HG03025 (cell line): ENCODE results near the gene GLRA2.
A peak's percentile ranks its signal among the peaks of the same experiment; 100 is the strongest.
"Not testable (repeated sequence)": the region's sequence is repeated elsewhere in the genome, so short reads cannot be mapped to it uniquely, and the experiment has no call there.

Experiments
- ATAC-seq: cut with Tn5 transposase; IDR thresholded peaks from one replicate; pipeline ENCODE4 v1.9.1; 2021; ENCODE audit warnings: mild to moderate bottlenecking, moderate library complexity; ENCODE audit not compliant: unreplicated experiment, low FRiP score

GLRA2 gene

DNA sequence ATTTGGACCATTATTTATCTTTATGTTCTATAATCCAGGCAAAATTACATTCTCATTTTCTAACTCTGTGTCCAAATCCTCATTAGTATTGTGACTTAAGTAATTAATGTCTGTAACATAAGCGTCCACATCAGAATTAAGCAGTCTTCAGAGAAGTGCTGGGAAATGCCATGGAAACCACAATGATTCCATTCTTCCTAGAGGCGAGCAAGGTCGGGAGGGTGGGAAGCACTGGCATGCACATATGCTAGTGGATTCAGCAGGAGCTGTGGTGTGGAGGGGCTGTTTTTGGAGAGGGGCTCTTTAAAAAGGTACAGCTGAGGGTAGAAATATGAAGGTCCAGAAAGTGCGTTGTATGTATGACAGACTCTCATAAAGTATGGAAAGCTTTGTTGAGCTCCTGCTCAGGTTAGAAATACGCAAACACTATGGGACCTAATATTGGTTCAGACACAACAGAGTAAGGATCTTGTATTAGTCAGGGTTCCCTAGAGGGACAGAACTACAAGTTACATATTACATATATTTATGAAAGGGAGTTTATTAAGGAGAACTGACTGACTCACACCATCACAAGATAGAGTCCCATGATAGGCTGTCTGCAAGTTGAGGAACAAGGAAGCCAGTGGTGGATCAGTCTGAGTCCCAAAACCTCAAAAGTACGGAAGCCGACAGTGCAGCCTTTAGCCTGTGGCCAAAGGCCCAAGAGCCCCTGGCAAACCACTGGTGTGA lies 61.5 kb downstream of the GLRA2 start:
- ATAC-seq = no peak

DNA sequence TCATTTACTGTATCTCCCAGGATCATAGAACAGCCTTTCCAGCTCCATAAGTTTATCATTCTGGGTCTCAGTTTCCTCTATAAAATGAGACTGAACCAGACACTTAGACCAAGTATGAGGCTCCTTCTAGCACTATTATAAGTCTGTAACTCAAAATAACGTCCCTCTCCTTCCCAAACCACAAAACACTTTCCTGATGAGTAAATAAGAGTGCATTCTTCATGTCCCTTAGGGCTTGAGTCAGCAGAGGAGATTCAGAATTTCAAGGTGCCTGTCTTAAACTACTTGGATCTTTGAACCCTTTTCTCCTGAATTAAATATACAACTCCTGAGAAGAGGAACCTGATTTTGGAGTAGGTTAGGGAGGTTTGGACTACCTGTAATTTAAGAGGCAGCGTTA lies 62.6 kb downstream of the GLRA2 start:
- ATAC-seq = no peak

DNA sequence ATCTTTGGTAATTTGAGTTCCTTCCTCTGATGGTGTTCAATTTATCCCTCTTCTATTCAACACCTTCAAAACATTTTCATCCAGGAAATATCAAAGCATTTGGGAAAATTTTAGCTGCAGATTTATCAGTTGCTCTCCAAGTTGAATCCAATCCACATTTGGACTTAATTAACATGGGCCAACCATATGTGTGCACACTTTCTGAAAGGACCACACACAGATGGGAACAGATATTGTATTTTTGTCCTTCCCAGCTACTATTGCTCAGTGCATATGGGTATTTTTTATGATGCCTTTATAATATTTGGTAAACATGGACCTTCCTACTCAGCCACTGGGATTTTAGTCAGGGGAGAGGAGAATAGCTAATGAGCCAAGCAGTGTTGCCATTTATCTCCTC lies 65.2 kb downstream of the GLRA2 start:
- ATAC-seq = no peak

DNA sequence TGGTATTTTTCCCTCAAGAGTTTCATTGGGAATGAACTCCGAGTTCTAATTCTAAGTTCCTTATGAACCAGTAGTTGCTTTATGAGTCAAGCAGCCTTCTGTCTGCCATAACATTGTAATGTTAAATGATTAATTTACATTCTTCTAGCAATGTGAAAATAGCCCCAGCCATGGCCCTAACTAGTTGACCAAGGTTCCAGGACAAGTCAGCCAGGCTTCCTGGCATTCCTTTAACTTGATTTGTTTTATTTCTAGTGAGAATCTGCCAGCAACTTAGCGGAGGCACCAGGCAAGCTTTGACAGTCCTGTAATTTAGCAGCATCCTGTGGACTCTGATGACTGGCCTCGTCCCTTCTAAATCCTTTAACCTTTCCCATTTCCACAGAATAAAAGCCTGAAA lies 69.0 kb downstream of the GLRA2 start:
- no peak for ATAC-seq

DNA sequence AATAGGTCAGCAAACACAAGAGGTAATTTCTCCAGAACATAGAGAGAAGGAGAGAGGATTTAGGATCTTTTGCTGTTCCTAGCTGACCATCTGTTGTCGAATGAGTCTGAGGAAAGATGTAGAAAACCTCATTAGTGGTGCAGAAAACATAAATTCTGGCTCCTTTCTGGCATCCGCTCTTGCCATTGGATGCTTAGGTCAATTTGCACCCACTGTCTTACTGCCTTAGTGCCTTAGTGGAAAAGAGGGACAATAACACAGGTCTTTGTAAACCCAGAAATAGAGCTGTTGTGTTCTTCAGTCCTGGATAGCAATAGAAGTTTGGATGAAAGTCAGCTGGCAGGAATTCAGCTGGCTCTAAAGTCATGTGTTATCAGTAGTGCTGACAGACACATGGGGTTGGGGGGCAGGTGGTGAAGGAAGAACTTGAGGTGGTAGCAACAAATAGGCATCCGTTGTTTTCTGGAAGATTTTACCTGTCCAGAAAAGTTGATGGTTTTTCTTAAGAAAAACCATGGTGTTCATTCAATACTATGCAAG lies 78.2 kb downstream of the GLRA2 start:
- ATAC-seq = no peak

DNA sequence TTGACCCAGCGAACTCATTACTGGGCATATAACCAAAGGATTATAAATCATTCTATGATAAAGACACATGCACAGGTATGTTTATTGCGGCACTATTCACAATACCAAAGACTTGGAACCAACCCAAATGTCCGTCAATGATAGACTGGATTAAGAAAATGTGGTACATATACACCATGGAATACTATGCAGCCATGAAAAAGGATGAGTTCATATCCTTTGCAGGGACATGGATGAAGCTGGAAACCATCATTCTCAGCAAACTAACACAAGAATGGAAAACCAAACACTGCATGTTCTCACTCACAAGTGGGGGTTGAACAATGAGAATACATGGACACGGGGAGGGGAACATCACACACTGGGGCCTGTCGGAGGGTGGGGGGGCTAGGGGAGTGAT lies 83.1 kb downstream of the GLRA2 start:
- ATAC-seq = not testable (repeated sequence)

DNA sequence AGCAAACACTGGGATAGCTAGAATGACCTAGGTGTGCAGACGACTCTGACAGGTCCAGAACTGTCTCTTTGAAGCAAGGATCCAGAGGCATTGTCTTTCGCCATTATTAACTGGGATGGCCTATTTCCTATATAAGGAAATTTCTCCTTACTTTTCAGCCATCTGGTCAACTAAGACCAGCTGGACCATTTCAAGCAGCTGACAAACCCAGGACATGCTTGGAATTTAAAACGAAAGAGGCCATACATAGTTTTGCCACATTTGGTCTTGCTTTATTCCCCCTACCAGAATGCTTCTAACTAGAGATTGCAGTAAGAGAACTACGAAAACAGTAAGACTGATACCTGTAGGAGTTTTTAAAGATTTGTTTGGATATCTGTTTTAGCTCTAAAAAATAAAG lies 87.0 kb downstream of the GLRA2 start:
- ATAC-seq = no peak

DNA sequence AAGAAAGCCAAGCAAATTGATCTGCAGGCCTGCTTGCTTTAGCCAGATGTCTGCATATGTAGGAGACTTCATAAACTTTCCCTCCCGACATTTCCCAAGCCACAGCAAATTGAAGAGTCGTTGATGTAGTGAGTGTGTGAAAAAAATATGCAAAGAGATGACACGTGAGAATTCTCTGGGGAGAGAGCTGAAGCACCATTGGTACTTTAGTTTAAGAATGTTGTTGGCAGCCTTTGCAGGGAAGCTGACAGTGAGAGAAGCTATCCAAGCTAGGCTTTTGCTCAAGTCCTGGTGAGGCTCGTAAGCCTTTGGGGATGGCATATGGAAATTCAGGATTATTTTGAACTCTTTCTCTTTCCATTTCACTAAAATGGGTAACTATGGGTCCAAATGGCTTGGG lies 87.5 kb downstream of the GLRA2 start:
- no peak for ATAC-seq

DNA sequence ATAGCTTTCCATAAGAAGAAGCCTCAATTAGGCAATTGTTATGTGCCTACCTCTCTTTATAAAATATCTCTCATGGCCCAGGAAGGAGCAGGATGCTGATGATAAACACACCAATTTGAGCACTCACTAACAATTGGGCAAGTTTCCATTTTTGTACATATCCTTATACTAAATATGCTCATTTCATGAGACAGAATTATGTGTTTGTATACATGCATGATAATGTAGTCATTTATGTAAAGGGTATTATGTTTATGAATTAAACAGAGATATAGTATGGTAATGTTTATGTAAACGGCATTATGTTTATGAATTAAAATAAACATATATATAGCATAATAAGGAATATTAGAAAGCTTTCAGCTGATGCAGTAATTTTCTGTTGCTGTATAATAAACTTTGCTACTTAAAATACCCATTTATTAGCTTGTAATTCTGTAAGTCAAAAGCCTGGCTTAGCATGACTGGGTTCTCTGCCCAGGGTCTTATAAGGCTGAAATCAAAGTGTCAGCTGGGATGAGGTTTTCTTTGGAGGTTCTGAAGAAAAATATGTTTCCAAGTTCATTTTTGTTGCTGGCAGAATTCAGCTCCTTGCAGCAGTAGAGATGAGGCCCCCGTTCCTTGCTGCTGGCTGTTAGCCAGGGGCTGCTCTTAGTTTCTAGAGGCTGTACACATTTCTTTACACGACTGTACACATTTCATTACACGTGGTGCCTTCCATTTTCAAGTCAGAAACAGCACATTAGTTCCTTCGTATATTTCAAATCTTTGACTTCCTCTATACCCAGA lies 89.0 kb downstream of the GLRA2 start:
- no peak for ATAC-seq

DNA sequence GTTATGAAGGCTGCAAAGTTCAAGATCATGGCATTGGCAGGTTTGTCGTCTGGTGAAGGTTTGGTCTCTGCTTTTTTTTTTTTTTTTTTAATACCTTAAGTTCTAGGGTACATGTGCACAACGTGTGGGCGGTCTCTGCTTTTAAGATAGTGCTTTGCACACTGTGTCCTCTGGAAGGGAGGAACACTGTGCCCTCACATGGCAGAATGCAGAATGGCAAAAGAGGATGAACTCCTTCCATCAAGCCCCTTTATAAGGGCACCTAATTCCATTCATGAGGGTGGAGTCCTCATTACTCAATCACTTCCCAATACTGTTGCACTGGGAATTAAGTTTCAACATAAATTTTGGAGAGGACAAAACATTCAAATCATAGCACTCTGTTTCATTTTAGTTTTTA lies 101.4 kb downstream of the GLRA2 start:
- no peak for ATAC-seq

DNA sequence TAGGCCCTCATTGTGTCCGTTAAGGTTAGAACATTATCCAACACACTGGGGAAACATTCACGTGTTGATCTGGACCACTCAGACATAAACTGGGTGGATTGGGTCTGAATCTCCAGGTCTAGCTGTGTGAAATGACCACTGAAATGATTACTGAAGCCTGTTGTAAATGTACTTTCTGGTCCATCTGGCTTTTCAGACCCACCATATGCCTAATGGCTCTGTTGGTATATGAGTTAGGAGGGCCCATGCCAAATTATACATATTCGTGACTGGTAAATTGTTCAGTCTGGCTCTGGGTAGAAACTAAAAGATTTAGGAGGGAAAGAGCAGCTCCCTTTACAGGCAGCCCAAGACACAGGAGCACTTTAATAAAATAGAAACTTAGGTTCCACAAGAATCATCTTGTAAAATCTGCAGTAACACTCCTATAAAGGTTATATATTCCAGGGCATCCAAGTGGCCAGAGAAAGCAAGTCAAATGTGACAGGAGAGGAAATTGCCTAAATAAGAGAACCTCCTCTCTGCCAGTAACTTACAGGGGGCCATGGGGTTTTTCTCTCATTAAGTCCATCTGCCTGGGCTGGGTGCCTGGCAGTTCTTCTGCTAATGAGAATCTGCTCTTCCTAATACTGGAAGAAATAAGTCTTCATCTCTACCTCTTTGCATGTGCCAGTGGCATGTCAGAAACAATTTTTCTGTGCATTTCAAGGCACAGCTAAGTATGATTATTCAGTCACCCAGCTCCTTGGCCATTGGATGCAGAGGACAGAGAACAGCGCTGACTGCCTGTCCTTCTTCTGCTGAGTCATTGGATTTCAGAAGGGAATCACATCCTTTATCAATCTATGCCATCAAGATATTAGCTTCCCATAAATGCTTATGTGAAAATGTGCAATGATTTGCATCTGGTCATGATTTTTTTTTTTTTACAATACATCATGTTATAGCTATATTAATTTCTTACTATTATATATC lies 112.6 kb downstream of the GLRA2 start:
- ATAC-seq = no peak

DNA sequence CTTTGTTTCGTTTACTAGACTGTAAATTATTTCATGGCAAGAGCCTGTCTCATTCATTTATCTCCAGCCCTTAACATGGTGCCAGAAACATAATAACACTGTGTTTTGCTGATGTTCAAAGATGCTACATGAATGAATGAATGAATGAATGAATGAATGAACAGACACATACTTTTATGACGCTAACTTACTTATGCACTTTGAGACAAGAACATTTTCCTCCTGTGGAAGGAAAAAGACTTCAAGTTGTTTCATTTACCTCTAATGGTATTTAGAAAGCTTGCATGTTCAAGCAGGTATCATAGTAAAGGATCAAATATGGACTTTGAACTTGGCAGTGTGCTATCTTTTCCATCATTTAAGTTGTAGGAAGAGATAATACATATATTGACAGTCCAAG lies 131.6 kb downstream of the GLRA2 start:
- ATAC-seq = no peak

DNA sequence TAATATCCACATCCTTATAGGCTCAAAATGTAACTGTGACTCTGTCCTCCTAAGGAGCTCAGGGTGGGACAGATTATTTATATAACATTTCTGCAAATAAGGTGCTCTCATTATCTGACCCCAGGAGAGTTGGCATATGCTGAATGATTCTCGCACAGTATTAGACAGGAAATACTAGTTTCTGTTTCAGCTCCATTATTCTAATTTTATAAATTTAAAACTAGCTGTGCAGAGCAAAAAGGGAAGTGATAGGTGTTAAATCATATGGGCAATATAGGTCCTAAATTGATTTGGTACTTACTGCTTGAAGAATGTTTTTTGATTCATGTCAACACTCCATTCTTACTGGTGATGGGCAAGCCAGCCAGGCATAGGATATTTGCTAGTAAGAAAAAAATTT lies 141.5 kb downstream of the GLRA2 start:
- peak; percentile 82 for ATAC-seq

DNA sequence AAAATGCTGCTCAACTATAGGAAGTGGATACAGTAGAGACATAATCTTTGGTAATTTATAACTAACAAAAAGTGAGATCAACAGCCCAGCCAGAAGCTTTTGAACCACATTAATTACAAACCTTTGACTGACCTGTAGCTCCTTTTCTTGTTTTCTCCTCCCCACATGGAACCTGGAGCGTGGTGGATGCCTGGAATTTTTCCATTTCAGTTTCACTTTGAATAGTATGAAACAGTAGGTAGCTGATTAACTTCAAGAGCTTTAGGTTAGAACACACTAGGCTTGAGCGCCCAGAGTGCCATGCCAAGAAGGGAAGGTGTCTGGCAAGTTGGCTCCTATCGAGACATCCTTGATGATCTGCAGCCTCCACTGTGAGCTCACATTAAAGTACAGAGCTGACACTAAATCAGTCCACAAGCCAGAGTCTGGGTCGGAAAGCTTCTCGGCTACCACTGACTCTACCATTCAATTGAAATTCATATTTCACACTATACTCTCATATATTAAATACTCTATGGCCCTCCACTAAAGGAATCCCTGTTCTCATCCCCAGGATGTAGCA lies 143.4 kb downstream of the GLRA2 start:
- ATAC-seq = no peak

DNA sequence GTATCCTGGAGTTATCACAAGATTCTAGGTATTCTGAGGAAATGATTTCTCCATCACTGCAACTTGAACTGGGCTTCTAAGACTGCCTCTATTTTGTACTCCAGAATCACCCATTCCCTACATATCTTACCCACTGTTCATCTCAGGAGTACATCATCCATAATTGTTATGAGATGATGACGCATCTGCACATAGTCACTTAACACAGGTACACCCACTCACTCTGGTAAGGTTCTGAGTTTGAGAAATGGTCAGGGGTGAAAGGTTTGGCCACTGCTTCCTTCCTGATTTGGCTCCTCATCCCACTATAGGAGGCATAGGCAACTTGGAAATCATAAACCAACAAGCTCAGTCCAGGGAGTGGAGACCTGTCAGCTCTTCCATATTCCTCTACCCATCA lies 143.9 kb downstream of the GLRA2 start:
- ATAC-seq = no peak

DNA sequence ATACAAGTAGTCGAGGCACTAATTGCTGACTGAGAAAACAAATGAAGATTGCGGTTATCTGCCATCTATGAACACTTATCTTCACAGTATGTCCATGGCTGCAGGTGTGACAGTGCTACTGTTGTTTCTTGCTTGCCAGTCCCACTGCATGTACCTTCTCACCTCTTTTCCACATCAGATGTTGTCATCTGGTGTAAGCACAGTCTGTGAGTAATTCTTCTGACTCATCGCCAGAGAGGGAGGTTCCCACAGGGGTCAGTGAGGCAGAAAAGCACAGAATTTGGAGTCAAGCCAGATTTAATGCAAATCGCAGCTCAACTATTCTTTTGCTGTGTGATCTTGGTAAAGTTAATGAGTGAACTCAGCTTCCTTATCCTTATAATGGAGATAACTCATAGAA lies 144.4 kb downstream of the GLRA2 start:
- peak; percentile 70 for ATAC-seq

DNA sequence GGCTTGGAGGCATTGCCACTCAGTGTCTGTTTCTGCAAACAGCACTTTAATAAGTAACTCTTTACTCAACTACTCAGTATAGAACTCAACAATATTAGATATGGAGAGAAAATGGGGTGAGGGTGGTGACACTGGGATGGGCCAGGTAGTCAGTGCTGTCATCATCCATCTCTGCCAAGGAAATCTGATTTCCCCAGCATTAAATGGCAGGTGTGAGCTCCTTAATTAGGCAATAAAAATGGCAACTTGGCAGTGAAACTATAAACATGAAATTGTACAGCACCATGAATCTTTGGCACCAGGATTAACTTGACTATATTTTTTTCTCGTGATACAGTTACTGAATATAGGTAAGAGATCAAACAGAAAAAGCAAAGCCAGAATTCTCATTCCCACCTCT lies 146.2 kb downstream of the GLRA2 start:
- no peak for ATAC-seq

DNA sequence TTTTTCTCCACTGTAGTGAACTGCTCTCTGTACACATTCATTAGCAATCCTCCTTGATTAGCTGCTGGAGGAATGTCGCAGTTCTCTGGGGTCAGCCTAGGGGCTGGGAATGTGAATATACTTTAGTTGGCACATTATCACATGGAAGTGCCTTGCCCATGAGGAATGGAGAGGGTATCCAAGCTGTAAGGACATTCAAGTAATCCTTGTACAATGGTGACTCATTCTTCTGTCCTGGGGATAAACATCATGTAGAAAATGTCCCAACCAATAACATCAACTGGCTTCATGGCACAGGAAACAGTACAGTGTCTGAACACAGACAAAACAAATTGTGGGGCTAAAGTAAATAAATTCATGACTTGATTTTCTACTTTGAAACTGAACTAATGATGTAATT lies 147.1 kb downstream of the GLRA2 start:
- ATAC-seq = no peak

DNA sequence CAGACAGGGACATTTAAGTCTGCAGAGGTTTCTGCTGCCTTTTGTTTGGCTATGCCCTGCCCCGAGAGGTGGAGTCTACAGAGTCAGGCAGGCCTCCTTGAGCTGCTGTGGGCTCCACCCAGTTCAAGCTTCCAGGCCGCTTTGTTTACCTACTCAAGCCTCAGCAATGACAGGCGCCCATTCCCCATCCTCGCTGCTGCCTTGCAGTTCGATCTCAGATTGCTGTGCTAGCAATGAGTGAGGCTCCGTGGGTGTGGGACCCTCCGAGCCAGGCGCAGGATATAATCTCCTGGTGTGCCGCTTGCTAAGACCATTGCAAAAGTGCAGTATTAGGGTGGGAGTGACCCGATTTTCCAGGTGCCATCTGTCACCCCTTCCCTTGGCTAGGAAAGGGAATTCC lies 159.0 kb downstream of the GLRA2 start:
- ATAC-seq = not testable (repeated sequence)

DNA sequence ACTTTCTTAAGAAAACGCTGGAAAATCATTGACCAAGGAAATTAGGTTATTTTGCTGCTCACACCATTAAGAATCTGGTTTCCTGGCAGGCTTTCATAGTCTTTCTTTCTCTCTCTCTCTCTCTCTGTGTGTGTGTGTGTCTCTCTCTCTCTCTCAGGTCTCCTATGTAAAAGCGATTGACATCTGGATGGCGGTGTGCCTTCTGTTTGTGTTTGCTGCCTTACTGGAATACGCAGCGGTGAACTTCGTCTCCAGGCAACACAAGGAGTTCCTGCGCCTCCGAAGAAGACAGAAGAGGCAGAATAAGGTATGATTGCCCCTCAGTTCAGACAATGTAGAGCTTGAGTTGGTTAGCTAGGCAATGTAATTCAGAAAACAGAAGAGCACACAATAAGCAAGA lies 161.2 kb downstream of the GLRA2 start:
- ATAC-seq = no peak
